Lower lobe of right lung (tissue), 2 donors: Measurements from ENCODE around the gene SNRPF. TPM values are rescaled to one million over a fixed set of nuclear protein-coding genes. Genes with fewer than 3 reads are reported as not detected.
"Not testable (repeated sequence)": the region's sequence is repeated elsewhere in the genome, so short reads cannot be mapped to it uniquely, and the experiment has no call there.

ENCODE experiments used
- ATAC-seq, 2 donors: fragments of 200-7000 bp; cut with Tn5 transposase; one replicate each; pipeline ENCODE4 v1.9.1; 2020 to 2022; ENCODE audit warnings: mild to moderate bottlenecking in 2 of 2, moderate library complexity in 2 of 2
- DNase-seq: peaks from one replicate; pipeline ENCODE4 v3.0.0-alpha.2; 2020
- H3K27ac ChIP-seq: fragments of 200-600 bp; one replicate; pipeline ENCODE4 v1.8.0; 2022
- H3K27me3 ChIP-seq: fragments of 200-600 bp; one replicate; pipeline ENCODE4 v1.8.0; 2022; ENCODE audit warnings: low read depth
- H3K36me3 ChIP-seq: fragments of 200-600 bp; one replicate; pipeline ENCODE4 v1.8.0; 2022; ENCODE audit warnings: mild to moderate bottlenecking
- H3K4me1 ChIP-seq: fragments of 200-600 bp; one replicate; pipeline ENCODE4 v1.8.0; 2022
- H3K4me3 ChIP-seq: fragments of 200-600 bp; one replicate; pipeline ENCODE4 v1.8.0; 2022; ENCODE audit warnings: mild to moderate bottlenecking
- H3K9me3 ChIP-seq: fragments of 200-600 bp; one replicate; pipeline ENCODE4 v1.8.0; 2022
- CTCF ChIP-seq: fragments of 200-600 bp; IDR thresholded peaks from one replicate; pipeline ENCODE4 v1.8.0; 2022; ENCODE audit warnings: antibody characterized with exemption, mild to moderate bottlenecking
- intact Hi-C: fragments of 100-400 bp; cut with DNase I; formaldehyde crosslinking; loops from one replicate; pipeline ENCODE4 v1.11.0; 2022
- long read RNA-seq: library from polyadenylated mRNA; unstranded; transcript quantifications from one replicate; pipeline ENCODE4 v2.0.0, GENCODE V29; 2021
- total RNA-seq: library from RNA; stranded (reverse); fragmentation: NEBNext Ultra II Directional; extraction: Animal tissue kit (Norgen Biotek cat#: 25700); gene quantifications from one replicate; pipeline ENCODE4 v1.2.1, GENCODE V29; 2021
- donor health status: DM: no; HTN: yes; CAD: no; lungs with severe emphysema.

SNRPF gene
- total RNA-seq = 15.2 TPM
- long read RNA-seq, transcript SNRPF-201 (4 exons, 1,389 nt) = major isoform, 31 of 31 reads
- long read RNA-seq, partial matches to known transcripts = 0 of 31 reads
- long read RNA-seq, other reads (novel, unspliced or antisense) = 0 of 31 reads

GRCh38 chr12:95858451-95859343 lies at the start of gene SNRPF:
Gene SNRPF (plus strand): TSS chr12:95858952. CDS start chr12:95859074, 122 bp downstream.
- Histone ChIP-seq H3K36me3 (peaks cover 26% of the 10 kb centered on the region), H3K27me3 (no peaks in the 10 kb centered on the region), H3K4me3 (peak within 1 kb of the TSS; percentile 82), H3K9me3 (no peaks in the 10 kb centered on the region), H3K4me1 (peaks cover 29% of the 10 kb centered on the region), H3K27ac (peak within 1 kb of the TSS; percentile 82)
- DNase-seq (peak; percentile 95), ATAC-seq (peak; percentile 99)
- intact Hi-C loops = no loop called here
- TF ChIP-seq CTCF = peak; percentile 23

GRCh38 chr12:95809000-95809680 lies 49.6 kb upstream of the SNRPF start:
- ATAC-seq = no peak
- no peak overlapping the region for H3K27ac ChIP-seq
- H3K36me3 ChIP-seq = no peaks in the 10 kb centered on the region
- intact Hi-C loops = no loop called here
- H3K4me1 ChIP-seq = no peaks in the 10 kb centered on the region
- no peak overlapping the region for H3K4me3 ChIP-seq
- TF ChIP-seq CTCF = no peak
- H3K9me3 ChIP-seq = no peaks in the 10 kb centered on the region
- DNase-seq = no peak
- H3K27me3 ChIP-seq = no peaks in the 10 kb centered on the region

GRCh38 chr12:95810411-95810810 lies 48.3 kb upstream of the SNRPF start:
- Histone ChIP-seq H3K36me3 (no peaks in the 10 kb centered on the region), H3K9me3 (no peaks in the 10 kb centered on the region), H3K4me1 (no peaks in the 10 kb centered on the region), H3K27ac (no peak overlapping the region), H3K4me3 (no peak overlapping the region), H3K27me3 (no peaks in the 10 kb centered on the region)
- ATAC-seq (no peak), DNase-seq (no peak)
- intact Hi-C loops = loop anchor here (5.0 kb wide), 1 partner anchor 228 kb away; no protein-coding TSS in a partner anchor
- TF ChIP-seq CTCF = no peak

- not testable (repeated sequence) for H3K9me3 ChIP-seq, H3K4me1 ChIP-seq, DNase-seq, H3K4me3 ChIP-seq, ATAC-seq, H3K27ac ChIP-seq, H3K27me3 ChIP-seq, H3K36me3 ChIP-seq
- intact Hi-C loops = loop anchor here (5.0 kb wide), 1 partner anchor 230 kb away; no protein-coding TSS in a partner anchor
These were observed 46.6 kb upstream of the SNRPF start for GRCh38 chr12:95812155-95812554.

- peak; percentile 74 for TF ChIP-seq CTCF
- H3K36me3 ChIP-seq = no peaks in the 10 kb centered on the region
- no peak overlapping the region for H3K27ac ChIP-seq
- no peaks in the 10 kb centered on the region for H3K27me3 ChIP-seq
- intact Hi-C loops = no loop called here
- no peak overlapping the region for H3K4me3 ChIP-seq
- no peaks in the 10 kb centered on the region for H3K4me1 ChIP-seq
- no peak for DNase-seq
- no peaks in the 10 kb centered on the region for H3K9me3 ChIP-seq
- peak in 1 of 2 donors; percentile 74 for ATAC-seq
These were observed 43.0 kb upstream of the SNRPF start for GRCh38 chr12:95815632-95816212.
